Measurements from ENCODE around the gene USP37. TPM values are rescaled to one million over a fixed set of nuclear protein-coding genes. Genes with fewer than 3 reads are reported as not detected.

USP37 gene
- total RNA-seq, 1 experiment from 2014 or later: 23.5 TPM

- TF ChIP-seq, protein P1, sequence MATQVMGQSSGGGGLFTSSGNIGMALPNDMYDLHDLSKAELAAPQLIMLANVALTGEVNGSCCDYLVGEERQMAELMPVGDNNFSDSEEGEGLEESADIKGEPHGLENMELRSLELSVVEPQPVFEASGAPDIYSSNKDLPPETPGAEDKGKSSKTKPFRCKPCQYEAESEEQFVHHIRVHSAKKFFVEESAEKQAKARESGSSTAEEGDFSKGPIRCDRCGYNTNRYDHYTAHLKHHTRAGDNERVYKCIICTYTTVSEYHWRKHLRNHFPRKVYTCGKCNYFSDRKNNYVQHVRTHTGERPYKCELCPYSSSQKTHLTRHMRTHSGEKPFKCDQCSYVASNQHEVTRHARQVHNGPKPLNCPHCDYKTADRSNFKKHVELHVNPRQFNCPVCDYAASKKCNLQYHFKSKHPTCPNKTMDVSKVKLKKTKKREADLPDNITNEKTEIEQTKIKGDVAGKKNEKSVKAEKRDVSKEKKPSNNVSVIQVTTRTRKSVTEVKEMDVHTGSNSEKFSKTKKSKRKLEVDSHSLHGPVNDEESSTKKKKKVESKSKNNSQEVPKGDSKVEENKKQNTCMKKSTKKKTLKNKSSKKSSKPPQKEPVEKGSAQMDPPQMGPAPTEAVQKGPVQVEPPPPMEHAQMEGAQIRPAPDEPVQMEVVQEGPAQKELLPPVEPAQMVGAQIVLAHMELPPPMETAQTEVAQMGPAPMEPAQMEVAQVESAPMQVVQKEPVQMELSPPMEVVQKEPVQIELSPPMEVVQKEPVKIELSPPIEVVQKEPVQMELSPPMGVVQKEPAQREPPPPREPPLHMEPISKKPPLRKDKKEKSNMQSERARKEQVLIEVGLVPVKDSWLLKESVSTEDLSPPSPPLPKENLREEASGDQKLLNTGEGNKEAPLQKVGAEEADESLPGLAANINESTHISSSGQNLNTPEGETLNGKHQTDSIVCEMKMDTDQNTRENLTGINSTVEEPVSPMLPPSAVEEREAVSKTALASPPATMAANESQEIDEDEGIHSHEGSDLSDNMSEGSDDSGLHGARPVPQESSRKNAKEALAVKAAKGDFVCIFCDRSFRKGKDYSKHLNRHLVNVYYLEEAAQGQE (IDR thresholded peaks at IDR 0.05; ENCODE audit: low read depth): no peak
These were observed 90.9 kb downstream of the USP37 start (continued) for GRCh38 chr2:218477247-218477646.

DNA sequence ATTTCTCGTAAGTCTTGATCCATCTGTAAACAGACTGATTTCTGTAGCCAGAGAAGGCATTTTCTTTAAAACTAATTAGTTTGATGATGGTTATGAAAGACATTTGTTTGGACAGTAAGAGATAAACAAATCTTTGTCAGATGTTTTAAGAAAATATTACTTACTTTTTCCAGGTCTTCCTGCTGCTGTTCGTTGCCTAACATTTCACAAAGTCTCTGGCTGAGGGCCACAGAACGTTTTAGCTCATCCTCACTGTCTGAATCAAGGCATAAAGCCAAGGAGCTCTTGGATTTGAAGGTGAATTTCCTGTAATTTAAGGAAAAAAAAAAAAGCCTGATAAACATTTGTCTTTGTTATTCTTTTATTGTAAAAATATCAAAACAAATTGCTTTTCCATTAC is 91.5 kb downstream of the USP37 start:
- Histone ChIP-seq H3K36me3 (ENCODE audit: control insufficient read depth in 1 of 2, insufficient read depth in 2 of 2, low read length in 2 of 2) (peaks cover 21 to 22% of the 10 kb centered on the region in 2 experiments), H4K20me1 (ENCODE audit: insufficient read depth) (no peaks in the 10 kb centered on the region), H2AFZ (ENCODE audit: low read depth, low read length, poor library complexity, severe bottlenecking) (no peak overlapping the region), H3K9ac (ENCODE audit: low read length) (no peak overlapping the region), H3K9me2 (ENCODE audit: insufficient read depth) (no peaks in the 10 kb centered on the region), H3K27ac (ENCODE audit: low read depth, low read length) (no peak overlapping the region), H3K79me2 (ENCODE audit: insufficient read depth, low read length) (no peaks in the 10 kb centered on the region), H3K4me2 (ENCODE audit: low read length) (no peak overlapping the region), H3K4me3 (replicated peaks in 1 of 2; ENCODE audit: low read depth in 1 of 2, low read length in 2 of 2) (no peak overlapping the region), H3K27me3 (ENCODE audit: insufficient read depth, low read length) (no peaks in the 10 kb centered on the region), H3K4me1 (ENCODE audit: control insufficient read depth in 1 of 2, insufficient read depth in 2 of 2, low read length in 2 of 2) (no peaks in the 10 kb centered on the region), H3K9me3 (ENCODE audit: control insufficient read depth in 1 of 2, insufficient read depth in 1 of 2, low read depth in 1 of 2, low read length in 2 of 2) (no peaks in the 10 kb centered on the region)
- no TSS peak for BruUV-seq (replicated peaks)
- CTCF ChIA-PET: interaction anchor here (2.0 kb wide), 1 partner anchor 11 kb away, joined by 9 read pairs; no protein-coding TSS in a partner anchor
- ATAC-seq (no peak), DNase-seq (ENCODE audit: low read depth, low spot score) (no peak)
- TF ChIP-seq RAD21 (IDR thresholded peaks at IDR 0.05; ENCODE audit: low read depth): no peak
- no peak for TF ChIP-seq ATF3 (IDR thresholded peaks at IDR 0.05)
- no peak for TF ChIP-seq YY1 (IDR thresholded peaks at IDR 0.05; ENCODE audit: extremely low read depth, insufficient replicate concordance, low read depth, low read length)
- TF ChIP-seq SIN3A (IDR thresholded peaks at IDR 0.05; ENCODE audit: low read depth): no peak
- intact Hi-C loops (cut with micrococcal nuclease): no loop called here
- RAD21 ChIA-PET (ENCODE audit: low non-redundant PET in 1 of 2, low total read pairs in 2 of 2, uncharacterized antibody in 2 of 2, unreplicated experiment in 2 of 2): no interaction called here
- POLR2A ChIA-PET: no interaction called here

All from HCT116 (cell line).